ENCODE measurements around the gene COL4A2.
"Not testable (repeated sequence)": the region's sequence is repeated elsewhere in the genome, so short reads cannot be mapped to it uniquely, and the experiment has no call there.

The COL4A2 gene

GRCh38 chr13:110445722-110446574 lies 138.9 kb downstream of the COL4A2 start:
- no peak for DNase-seq

DNA sequence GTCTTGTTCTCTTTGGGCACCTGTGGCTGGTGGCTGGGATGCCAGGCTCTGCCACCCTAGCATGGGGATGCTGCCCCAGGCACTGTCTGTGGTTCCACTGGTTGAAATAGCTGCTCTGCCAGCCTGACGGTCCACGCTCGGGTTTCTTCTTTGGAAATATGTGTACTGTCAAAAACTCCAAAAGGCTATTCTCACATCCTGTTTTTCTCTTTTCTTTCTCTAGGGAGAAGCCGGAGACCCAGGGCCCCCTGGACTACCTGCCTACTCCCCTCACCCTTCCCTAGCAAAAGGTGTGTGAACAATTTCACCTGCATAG lies 139.4 kb downstream of the COL4A2 start:
- DNase-seq = no peak

DNA sequence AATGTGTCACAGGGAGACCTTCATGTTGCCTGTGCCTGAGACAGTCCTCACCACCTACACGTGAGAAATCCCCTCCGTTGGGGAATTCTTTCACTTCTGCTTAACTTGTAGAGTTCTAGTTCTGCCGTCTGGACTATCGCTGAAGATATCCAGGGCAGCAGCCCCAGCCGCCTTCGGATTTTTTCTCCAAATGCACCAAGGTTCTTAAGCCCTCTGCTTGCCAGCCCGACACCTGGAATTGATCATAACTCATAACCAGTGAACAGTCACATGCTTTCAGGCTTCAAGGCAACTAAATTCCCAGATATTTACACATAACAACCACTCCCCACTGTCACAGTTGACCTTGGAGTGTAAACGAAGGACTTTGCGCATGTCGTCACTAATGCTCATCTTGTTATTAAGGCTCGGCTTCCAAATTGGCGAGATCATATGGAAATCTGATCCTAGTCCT lies 140.0 kb downstream of the COL4A2 start:
- no peak for DNase-seq

- DNase-seq = no peak
Measured at GRCh38 chr13:110447801-110448200, 140.7 kb downstream of the COL4A2 start.

DNA sequence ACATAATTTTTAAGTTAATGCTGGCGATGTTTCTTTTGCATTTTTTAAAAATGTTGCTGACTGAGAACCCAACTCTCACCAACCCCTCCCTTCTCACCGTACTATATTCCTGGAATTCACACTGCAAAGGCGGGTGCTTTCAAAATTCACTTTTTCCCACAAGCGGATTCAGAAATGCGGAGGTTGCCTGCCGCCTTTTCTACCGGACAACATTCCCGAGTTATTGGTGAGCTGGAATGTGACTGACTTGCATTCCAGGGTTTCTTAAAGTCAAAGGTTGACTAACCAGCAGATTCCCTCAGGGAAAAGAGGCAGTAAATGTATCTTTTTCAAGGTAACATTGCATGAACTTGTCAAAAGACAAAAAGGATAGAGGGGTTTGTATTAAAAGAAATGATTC lies 141.1 kb downstream of the COL4A2 start:
- DNase-seq = no peak

GRCh38 chr13:110448677-110449076 lies 141.6 kb downstream of the COL4A2 start:
- no peak for DNase-seq

DNA sequence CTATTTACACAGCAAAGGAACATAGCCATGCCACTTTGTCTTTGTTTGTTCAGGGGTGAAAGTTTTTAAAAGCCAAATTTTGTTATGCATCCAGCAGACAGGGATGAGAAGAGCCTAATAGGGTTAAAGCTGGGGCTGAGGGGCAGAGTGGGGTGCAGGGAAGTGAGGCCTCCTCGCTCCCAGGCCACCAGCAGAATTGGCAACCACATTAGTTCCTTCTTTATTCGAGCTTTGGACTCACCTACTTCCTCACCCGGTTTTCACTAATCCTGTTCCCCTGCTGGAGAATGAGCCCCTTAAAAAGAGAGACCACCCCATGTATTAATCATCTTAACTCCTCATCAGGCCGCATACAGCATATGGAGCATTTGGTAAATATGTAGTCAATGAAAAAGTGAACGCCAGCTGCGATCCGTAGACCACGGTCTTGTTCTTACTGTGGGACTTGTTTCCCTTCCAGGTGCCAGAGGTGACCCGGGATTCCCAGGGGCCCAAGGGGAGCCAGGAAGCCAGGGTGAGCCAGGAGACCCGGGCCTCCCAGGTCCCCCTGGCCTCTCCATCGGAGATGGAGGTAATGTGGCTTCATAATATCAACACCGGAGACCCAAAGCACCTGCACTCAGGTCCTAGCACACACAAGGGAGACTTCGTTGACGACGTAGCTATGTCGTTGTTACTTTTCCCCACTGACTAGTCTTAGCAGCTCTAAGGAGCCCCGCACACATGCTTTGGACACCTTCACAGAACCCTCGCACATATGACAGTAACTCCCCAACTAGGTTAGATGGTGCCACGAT lies 142.3 kb downstream of the COL4A2 start:
- DNase-seq = no peak

- no peak for DNase-seq
Measured at GRCh38 chr13:110450016-110450900, 143.2 kb downstream of the COL4A2 start.

DNA sequence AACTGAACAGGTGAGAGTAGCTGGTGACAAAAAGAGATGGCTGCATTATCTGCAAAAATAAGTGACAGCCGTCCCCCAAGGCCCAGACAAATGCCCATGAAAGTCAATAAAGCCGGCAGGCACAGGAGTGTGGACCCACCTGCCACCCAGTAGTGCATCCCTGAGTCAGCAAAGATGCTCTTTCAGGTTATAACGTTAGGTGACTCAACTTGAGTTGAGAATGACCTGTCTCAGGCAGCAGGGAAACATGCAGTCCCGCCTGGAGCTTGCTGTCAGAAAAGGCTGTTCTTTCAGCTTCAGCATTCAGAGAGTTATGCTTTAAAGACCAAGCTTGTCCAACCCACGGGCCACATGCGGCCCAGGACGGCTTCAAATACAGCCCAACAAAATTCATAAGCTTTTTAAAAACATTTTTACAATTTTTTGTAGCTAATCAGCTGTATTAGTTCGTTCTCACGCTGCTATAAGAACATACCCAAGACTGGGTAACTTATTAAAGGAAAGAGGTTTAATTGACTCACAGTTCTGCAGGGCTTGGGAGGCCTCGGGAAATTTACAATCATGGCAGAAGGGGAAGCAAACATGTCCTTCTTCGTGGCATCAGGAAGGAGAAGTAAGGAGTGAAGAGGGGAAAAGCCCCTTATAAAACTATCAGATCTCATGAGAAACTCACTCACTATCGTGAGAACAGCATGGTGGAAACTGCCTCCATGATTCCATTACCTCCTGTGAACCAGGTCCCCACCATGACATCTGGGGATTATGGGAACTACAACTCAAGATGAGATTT lies 144.1 kb downstream of the COL4A2 start:
- DNase-seq = no peak

- DNase-seq = not testable (repeated sequence)
Measured at GRCh38 chr13:110453091-110453490, 146.0 kb downstream of the COL4A2 start.

GRCh38 chr13:110453797-110454196 lies 146.7 kb downstream of the COL4A2 start:
- DNase-seq = no peak

- no peak for DNase-seq
Measured at GRCh38 chr13:110454227-110454859, 147.3 kb downstream of the COL4A2 start.

GRCh38 chr13:110454956-110455355 lies 147.9 kb downstream of the COL4A2 start:
- DNase-seq = no peak

- no peak for DNase-seq
Measured at GRCh38 chr13:110455444-110455843, 148.4 kb downstream of the COL4A2 start.

DNA sequence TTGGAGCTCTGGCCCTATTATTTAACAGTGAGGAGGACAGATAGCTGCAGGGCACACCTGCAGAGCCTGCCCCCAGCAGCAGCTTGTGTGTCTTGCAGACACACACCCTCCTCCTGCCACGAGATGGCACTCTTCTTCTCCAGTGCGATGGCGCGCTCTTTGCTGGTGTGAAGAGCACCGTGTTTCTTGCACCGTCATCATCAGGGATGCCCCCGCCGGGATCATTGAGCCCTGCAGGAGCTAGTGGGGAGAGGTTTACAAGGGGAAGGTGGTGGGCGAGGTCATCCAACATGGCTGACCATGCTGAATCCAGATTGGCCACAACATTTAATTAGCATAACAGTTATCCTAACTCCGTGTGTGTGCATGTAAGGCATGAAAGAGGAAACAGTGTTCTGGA lies 148.9 kb downstream of the COL4A2 start:
- peak; percentile 31 for DNase-seq

DNA sequence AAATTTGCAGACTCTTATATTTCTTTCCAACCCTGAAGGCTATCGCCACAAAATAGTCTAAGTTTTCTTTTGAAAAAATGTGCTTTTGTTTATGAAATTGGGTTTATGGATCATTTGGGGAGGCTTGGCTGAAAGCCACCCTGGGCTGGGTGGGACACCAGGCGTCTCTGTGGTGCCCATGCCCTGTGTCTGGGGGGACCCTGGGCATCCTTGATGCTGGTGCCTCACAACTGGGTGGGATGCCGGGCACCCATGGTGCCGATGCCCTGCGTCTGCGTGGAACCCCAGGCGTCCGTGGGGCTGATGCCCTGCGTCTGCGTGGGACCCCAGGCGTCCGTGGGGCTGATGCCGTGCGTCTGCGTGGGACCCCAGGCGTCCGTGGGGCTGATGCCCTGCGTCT lies 149.5 kb downstream of the COL4A2 start:
- DNase-seq = no peak

DNA sequence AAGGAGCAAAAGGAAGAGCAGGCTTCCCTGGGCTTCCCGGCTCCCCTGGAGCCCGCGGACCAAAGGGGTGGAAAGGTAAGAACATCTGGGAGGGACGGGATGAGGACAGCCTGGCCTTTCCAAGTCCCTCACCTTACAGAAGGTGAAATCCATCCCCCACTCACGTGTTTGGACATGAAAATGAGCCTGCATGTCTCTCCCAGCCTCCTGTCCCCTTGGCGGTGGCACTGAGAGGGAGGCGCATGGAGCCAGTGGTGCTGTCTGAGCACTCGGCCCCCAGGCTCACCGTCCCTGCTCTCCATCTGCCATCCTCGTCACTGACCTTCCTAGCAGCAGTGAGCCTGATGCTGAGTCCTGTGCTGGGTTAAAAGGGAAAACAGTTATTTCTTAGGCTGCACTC lies 150.3 kb downstream of the COL4A2 start:
- DNase-seq = no peak

GRCh38 chr13:110458017-110458416 lies 150.9 kb downstream of the COL4A2 start:
- no peak for DNase-seq

DNA sequence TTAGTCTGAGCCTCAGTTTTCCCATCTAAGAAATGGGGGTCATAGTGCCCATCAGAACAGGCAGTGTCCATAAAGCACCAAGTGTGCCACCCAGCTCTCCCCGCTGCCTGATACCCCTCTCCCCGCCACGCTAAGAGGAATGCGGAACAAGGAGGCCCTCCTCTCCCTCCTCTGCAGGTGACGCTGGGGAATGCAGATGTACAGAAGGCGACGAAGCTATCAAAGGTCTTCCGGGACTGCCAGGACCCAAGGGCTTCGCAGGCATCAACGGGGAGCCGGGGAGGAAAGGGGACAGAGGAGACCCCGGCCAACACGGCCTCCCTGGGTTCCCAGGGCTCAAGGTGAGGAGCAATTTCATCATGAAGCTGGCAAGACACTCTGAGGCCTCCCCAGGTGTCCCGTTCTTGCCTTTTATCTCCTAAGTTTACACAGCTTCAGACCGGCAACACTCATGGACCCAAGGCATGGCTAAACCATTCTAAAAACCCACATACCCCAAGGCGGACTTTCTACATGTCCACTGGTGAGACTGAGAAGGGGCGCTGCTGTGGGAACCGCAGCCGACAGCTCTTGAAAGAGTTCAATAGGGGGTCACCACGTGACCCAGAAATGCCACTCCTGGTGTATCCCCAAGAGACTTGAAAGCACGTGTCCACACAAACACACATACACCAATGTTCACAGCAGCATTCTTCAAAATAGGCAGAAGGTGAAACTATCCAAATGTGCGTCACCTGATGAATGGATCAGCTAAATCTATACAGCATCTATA lies 151.7 kb downstream of the COL4A2 start:
- DNase-seq = no peak

DNA sequence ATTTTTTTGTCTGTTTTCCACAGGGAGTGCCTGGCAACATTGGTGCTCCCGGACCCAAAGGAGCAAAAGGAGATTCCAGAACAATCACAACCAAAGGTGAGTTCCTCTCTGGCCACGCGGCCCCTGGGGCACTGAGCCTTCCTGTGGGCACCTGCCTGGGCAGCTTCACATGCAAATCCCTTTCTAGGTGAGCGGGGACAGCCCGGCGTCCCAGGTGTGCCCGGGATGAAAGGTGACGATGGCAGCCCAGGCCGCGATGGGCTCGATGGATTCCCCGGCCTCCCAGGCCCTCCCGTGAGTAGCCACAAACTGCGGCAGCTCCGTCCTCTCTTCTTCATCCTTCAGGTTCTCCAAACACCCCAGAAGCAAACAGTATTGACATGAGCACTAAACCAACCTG lies 155.0 kb downstream of the COL4A2 start:
- DNase-seq = no peak

GRCh38 chr13:110463156-110463555 lies 156.1 kb downstream of the COL4A2 start:
- DNase-seq = no peak

Data from NCI-H2171 (cell line).